ENCODE data around the gene SCEL.

DNA sequence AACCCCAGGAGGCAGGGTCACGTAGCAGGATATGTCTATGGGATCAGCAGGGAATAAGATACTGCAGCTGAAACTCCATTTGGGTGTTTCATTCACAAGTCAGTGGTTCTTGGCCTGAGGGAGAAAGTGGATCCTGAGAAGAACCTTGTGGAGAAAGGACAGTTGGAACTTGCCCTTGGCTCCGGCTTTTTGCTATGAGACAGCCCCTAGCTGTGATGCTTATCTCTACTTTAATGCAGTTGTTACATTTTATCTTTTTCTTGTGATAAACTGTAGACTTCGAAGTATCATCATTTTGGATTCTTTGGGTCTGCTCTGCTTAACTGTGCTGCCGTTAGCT lies 6.0 kb upstream of the SCEL start:
- no peak for TF ChIP-seq EP300 (IDR thresholded peaks at IDR 0.05)
- no peak for TF ChIP-seq POLR2A (IDR thresholded peaks at IDR 0.05; ENCODE audit: low read length)
- TF ChIP-seq, protein P1, sequence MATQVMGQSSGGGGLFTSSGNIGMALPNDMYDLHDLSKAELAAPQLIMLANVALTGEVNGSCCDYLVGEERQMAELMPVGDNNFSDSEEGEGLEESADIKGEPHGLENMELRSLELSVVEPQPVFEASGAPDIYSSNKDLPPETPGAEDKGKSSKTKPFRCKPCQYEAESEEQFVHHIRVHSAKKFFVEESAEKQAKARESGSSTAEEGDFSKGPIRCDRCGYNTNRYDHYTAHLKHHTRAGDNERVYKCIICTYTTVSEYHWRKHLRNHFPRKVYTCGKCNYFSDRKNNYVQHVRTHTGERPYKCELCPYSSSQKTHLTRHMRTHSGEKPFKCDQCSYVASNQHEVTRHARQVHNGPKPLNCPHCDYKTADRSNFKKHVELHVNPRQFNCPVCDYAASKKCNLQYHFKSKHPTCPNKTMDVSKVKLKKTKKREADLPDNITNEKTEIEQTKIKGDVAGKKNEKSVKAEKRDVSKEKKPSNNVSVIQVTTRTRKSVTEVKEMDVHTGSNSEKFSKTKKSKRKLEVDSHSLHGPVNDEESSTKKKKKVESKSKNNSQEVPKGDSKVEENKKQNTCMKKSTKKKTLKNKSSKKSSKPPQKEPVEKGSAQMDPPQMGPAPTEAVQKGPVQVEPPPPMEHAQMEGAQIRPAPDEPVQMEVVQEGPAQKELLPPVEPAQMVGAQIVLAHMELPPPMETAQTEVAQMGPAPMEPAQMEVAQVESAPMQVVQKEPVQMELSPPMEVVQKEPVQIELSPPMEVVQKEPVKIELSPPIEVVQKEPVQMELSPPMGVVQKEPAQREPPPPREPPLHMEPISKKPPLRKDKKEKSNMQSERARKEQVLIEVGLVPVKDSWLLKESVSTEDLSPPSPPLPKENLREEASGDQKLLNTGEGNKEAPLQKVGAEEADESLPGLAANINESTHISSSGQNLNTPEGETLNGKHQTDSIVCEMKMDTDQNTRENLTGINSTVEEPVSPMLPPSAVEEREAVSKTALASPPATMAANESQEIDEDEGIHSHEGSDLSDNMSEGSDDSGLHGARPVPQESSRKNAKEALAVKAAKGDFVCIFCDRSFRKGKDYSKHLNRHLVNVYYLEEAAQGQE (IDR thresholded peaks at IDR 0.05): no peak
- TF ChIP-seq, protein P2, sequence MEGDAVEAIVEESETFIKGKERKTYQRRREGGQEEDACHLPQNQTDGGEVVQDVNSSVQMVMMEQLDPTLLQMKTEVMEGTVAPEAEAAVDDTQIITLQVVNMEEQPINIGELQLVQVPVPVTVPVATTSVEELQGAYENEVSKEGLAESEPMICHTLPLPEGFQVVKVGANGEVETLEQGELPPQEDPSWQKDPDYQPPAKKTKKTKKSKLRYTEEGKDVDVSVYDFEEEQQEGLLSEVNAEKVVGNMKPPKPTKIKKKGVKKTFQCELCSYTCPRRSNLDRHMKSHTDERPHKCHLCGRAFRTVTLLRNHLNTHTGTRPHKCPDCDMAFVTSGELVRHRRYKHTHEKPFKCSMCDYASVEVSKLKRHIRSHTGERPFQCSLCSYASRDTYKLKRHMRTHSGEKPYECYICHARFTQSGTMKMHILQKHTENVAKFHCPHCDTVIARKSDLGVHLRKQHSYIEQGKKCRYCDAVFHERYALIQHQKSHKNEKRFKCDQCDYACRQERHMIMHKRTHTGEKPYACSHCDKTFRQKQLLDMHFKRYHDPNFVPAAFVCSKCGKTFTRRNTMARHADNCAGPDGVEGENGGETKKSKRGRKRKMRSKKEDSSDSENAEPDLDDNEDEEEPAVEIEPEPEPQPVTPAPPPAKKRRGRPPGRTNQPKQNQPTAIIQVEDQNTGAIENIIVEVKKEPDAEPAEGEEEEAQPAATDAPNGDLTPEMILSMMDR (IDR thresholded peaks at IDR 0.05): no peak
- no peak for TF ChIP-seq FOSL2 (IDR thresholded peaks at IDR 0.05)
- no peak for TF ChIP-seq FOSL2 (CRISPR knock-in tag; IDR thresholded peaks at IDR 0.05)
- no peak for TF ChIP-seq CHD2 (IDR thresholded peaks at IDR 0.05; ENCODE audit: low read length, partially characterized antibody)
- TF ChIP-seq ESRRA (IDR thresholded peaks at IDR 0.05; ENCODE audit: borderline replicate concordance, low read length): no peak
- TF ChIP-seq RAD21 (conservative IDR thresholded peaks at IDR 0.05 in 1 of 2, IDR thresholded peaks at IDR 0.05 in 1 of 2): no peak
- TF ChIP-seq BHLHE40 (IDR thresholded peaks at IDR 0.05; ENCODE audit: low read depth, low read length): no peak
- TF ChIP-seq CEBPB (IDR thresholded peaks at IDR 0.05): no peak
- no peak for TF ChIP-seq MYC (IDR thresholded peaks at IDR 0.05; ENCODE audit: borderline replicate concordance, low read length)
- TF ChIP-seq HOXA7 (CRISPR knock-in tag; IDR thresholded peaks at IDR 0.05): no peak
- no peak for TF ChIP-seq RFX5 (IDR thresholded peaks at IDR 0.05)
- no peak for TF ChIP-seq HDAC2 (IDR thresholded peaks at IDR 0.05)
